Duodenal mucosa (tissue), 2 donors: Measurements from ENCODE around the gene PLCB1.

Source experiments
- H3K27ac ChIP-seq: one replicate; pipeline ENCODE4 v1.7.0; 2013; ENCODE audit warnings: low read depth, low read length
- H3K27me3 ChIP-seq, 2 donors: one replicate each; pipeline ENCODE4 v1.7.0; 2013; ENCODE audit warnings: low read length in 2 of 2, control low read depth in 1 of 2; ENCODE audit not compliant: insufficient read depth in 2 of 2, control insufficient read depth in 1 of 2
- H3K36me3 ChIP-seq, 2 donors: one replicate each; pipeline ENCODE4 v1.7.0; 2013; ENCODE audit warnings: low read length in 2 of 2, control low read depth in 1 of 2; ENCODE audit not compliant: insufficient read depth in 2 of 2, control insufficient read depth in 1 of 2
- H3K4me1 ChIP-seq, 2 donors: one replicate each; pipeline ENCODE4 v1.7.0; 2013; ENCODE audit warnings: low read length in 2 of 2, control low read depth in 1 of 2; ENCODE audit not compliant: insufficient read depth in 2 of 2, control insufficient read depth in 1 of 2
- H3K4me3 ChIP-seq, 2 donors: one replicate each; pipeline ENCODE4 v1.7.0; 2013; ENCODE audit warnings: low read length in 2 of 2, low read depth in 1 of 2
- H3K9ac ChIP-seq, 2 donors: one replicate each; pipeline ENCODE4 v1.7.0; 2013; ENCODE audit warnings: low read length in 2 of 2, low read depth in 1 of 2
- H3K9me3 ChIP-seq, 2 donors: one replicate each; pipeline ENCODE4 v1.7.0; 2013; ENCODE audit warnings: low read length in 2 of 2, control low read depth in 1 of 2; ENCODE audit not compliant: control insufficient read depth in 1 of 2

Gene PLCB1

GRCh38 chr20:8209061-8209460 lies 77.0 kb downstream of the PLCB1 start:
- Histone ChIP-seq H3K4me1 (peaks cover 0 to 4% of the 10 kb centered on the region in 2 donors), H3K4me3 (no peak overlapping the region), H3K27ac (no peak overlapping the region), H3K9ac (no peak overlapping the region), H3K9me3 (no peaks in the 10 kb centered on the region), H3K27me3 (no peaks in the 10 kb centered on the region), H3K36me3 (no peaks in the 10 kb centered on the region)

GRCh38 chr20:8210749-8211148 lies 78.7 kb downstream of the PLCB1 start:
- Histone ChIP-seq H3K9ac (no peak overlapping the region), H3K9me3 (no peaks in the 10 kb centered on the region), H3K27ac (no peak overlapping the region), H3K36me3 (no peaks in the 10 kb centered on the region), H3K27me3 (no peaks in the 10 kb centered on the region), H3K4me3 (no peak overlapping the region), H3K4me1 (peaks cover 7 to 10% of the 10 kb centered on the region in 2 donors)

DNA sequence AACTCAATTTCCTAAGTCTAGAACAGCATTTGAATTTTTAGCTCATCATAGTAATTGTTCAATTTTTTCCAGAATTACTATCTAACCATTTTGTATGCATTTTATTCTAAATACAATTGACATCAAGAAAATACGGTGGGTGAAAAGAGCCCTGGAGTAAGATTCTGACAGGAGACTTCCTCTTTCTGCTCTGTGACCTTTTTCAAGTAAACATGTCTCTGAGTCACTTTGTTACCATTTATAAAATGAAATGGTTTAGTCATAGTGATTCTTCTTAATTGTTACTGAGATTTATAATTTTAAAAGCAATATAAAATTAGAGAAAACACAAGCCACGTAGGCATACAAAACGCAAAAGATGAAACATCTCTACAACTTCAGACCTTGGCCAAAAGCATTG lies 80.2 kb downstream of the PLCB1 start:
- Histone ChIP-seq H3K4me3 (no peak overlapping the region), H3K4me1 (peaks cover 7 to 10% of the 10 kb centered on the region in 2 donors), H3K9me3 (no peaks in the 10 kb centered on the region), H3K27me3 (no peaks in the 10 kb centered on the region), H3K27ac (no peak overlapping the region), H3K9ac (no peak overlapping the region), H3K36me3 (no peaks in the 10 kb centered on the region)

DNA sequence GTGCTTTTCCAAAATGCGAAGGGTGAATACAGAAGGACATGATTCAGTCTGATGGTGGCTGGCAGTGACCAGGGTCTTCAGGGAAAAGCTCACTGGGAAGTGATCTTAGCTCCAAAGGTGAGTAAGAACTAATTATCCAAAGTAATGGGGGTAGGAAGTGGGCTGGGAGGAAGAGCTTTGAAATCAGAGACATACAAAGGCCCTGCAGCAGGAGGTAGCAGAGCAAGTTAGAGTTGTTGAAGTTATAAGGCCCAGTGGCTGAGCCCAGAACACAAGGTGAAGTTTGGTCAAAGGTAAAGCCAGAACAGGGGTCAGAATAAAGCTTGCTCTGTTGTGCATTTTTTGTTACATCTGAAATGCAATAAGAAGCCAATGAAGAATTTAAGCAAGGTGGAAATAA lies 81.2 kb downstream of the PLCB1 start:
- Histone ChIP-seq H3K4me3 (no peak overlapping the region), H3K36me3 (no peaks in the 10 kb centered on the region), H3K9me3 (no peaks in the 10 kb centered on the region), H3K9ac (no peak overlapping the region), H3K27ac (no peak overlapping the region), H3K4me1 (peaks cover 7 to 10% of the 10 kb centered on the region in 2 donors), H3K27me3 (no peaks in the 10 kb centered on the region)

DNA sequence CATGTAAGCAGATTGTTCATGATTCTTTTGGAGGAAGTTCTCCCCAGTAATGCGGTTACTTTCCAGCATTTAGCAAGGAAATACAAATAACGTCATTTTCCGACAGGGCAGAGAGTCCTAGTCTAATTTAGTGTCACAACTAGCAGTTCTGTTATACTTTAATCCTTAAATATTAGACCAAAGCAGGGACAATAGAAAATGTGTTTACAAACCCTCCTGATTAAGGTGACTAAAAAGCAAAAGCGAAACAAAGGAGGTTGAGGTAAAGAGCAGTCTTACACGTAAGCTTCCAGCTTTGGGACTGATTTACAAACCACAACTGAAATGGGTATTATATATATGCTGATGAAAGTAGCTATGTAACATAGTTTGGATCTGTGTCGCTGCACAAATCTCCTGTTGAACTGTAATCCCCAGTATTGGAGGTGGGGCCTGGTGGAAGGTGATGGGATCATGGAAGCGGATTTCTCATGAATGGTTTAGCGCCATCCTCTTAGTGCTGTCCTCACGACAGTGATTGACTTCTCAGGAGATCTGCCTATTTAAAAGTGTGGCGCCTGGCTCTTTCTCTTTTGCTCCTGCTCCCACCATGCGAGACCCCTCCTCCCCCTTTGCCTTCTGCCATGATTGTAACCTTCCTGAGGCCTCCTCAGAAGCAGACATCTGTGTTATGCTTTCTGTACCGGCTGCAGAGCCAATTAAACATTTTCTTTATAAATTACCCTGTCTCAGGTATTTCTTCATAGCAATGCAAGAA lies 81.9 kb downstream of the PLCB1 start:
- Histone ChIP-seq H3K4me1 (peaks cover 7 to 10% of the 10 kb centered on the region in 2 donors), H3K27ac (no peak overlapping the region), H3K36me3 (no peaks in the 10 kb centered on the region), H3K4me3 (peak overlapping the region; percentile 23 to 48), H3K27me3 (no peaks in the 10 kb centered on the region), H3K9ac (peak overlapping the region in 1 of 2 donors; percentile 34), H3K9me3 (no peaks in the 10 kb centered on the region)

DNA sequence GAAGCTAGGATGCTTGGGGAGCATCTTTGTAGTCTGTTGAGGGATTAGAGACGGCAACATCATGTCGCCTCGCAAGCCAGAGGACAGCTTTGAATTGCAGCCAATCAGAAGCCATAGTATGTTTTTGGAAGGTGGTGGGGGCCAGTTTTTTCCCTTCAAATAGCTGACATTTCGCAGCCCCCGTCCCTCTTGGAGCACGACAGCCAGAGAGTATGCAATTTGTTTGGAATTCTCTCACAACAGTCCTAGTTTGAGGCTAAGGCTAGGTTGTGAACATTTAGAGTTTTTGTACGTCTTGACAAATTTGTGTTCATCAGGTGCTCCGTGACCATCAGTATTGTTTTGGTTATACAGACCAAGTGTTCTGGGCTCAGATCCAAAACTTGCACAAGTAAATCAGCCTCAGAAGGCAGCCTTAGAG lies 83.3 kb downstream of the PLCB1 start:
- Histone ChIP-seq H3K4me1 (peaks cover 7 to 10% of the 10 kb centered on the region in 2 donors), H3K27me3 (no peaks in the 10 kb centered on the region), H3K9me3 (no peaks in the 10 kb centered on the region), H3K36me3 (no peaks in the 10 kb centered on the region), H3K4me3 (no peak overlapping the region), H3K9ac (no peak overlapping the region), H3K27ac (no peak overlapping the region)

DNA sequence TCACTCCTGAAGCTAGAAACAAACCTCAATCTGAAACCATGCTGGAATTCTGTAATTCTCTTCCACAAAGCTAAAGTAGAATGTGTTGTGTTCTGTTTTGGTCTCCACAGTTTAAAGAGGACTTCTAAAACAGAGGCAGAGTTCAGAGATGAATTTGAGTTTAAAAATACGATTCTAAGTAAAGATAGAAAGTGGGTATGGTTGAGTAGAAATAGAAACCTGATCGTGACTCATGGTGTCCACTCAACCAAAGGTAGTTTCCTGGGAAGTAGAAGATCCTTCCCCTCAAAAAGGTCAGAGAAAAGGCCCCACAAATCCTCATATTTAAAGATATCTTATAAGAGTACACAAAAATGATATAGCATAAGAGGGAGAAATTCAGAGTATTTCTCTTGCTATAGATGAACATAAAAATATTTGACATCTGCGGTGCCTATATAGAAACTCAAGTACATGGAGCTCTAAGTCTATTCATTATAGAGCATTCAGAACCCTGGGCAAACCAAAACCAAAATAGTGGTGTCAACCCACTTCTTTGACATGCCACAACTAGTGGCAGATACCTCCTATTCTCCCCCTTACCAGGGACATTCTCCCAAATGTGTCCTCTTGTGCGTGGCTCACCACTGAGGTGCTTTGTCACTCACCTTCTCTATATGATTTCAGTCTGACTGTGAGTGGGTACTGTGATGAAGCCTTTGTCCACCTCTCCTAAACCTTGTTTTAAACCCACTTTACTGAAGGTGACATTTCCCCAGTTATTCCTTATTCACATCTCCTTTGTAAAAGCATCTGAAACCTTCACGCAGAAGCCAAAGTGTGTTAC lies 84.5 kb downstream of the PLCB1 start:
- Histone ChIP-seq H3K4me1 (peaks cover 7 to 10% of the 10 kb centered on the region in 2 donors), H3K4me3 (no peak overlapping the region), H3K36me3 (no peaks in the 10 kb centered on the region), H3K27me3 (no peaks in the 10 kb centered on the region), H3K9me3 (no peaks in the 10 kb centered on the region), H3K9ac (no peak overlapping the region), H3K27ac (no peak overlapping the region)

GRCh38 chr20:8218861-8219260 lies 86.8 kb downstream of the PLCB1 start:
- no peak overlapping the region for H3K27ac ChIP-seq
- no peak overlapping the region for H3K9ac ChIP-seq
- H3K9me3 ChIP-seq, result no peaks in the 10 kb centered on the region
- H3K36me3 ChIP-seq, result no peaks in the 10 kb centered on the region
- peaks cover 6 to 7% of the 10 kb centered on the region in 2 donors for H3K4me1 ChIP-seq
- H3K4me3 ChIP-seq, result no peak overlapping the region
- H3K27me3 ChIP-seq, result no peaks in the 10 kb centered on the region

DNA sequence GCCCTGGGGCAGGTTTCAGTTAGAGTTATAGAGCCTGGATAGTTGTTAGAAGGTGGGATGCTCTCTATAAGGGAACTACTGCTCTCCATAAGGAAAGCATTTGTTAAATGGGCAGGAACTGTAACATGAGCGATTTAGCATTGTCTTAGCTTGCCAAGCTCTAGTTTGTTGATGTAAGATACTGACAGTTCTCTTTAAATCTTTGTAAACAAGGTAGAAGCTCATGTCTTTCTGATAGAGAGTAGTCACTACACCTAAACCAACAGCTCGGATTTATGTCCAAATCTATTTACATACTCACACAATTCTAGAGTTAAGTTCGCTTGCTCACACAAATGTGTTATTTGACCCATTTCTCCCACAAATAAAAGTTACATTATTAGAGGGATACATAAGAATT lies 87.3 kb downstream of the PLCB1 start:
- no peak overlapping the region for H3K4me3 ChIP-seq
- no peaks in the 10 kb centered on the region for H3K27me3 ChIP-seq
- no peak overlapping the region for H3K9ac ChIP-seq
- no peak overlapping the region for H3K27ac ChIP-seq
- no peaks in the 10 kb centered on the region for H3K9me3 ChIP-seq
- H3K36me3 ChIP-seq, result no peaks in the 10 kb centered on the region
- H3K4me1 ChIP-seq, result peaks cover 5 to 7% of the 10 kb centered on the region in 2 donors

DNA sequence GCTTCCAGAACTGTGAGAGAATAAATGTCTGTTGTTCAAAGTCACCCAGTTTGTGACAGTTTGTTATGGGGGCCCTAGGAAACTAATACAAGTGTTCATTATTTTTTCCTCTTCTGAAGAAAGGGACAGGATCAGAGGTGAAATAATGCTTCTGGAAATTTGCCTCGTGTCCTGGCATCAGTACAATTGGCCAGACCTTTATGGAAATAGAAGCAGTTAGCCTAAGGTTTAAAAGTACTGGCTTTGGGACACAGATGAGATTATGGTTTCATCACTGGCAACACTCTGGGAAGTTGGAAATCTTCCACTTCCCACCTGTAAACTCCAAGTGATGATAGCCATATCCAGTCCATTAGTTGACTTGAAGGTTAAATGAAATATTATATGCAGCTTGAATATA lies 88.7 kb downstream of the PLCB1 start:
- Histone ChIP-seq H3K4me1 (no peaks in the 10 kb centered on the region), H3K4me3 (no peak overlapping the region), H3K36me3 (no peaks in the 10 kb centered on the region), H3K9me3 (no peaks in the 10 kb centered on the region), H3K27me3 (no peaks in the 10 kb centered on the region), H3K27ac (no peak overlapping the region), H3K9ac (no peak overlapping the region)
